Fibroblast of mammary gland (primary cell): ENCODE results near the gene PPFIBP1.
"Not testable (repeated sequence)": the region's sequence is repeated elsewhere in the genome, so short reads cannot be mapped to it uniquely, and the experiment has no call there.

Source experiments
- DNase-seq: peaks from one replicate; pipeline ENCODE4 v3.0.0-alpha.2; 2010; ENCODE audit warnings: low read depth
- H3K4me3 ChIP-seq: 2 replicates; pipeline ENCODE4 v1.5.1; 2011; ENCODE audit warnings: low read depth, mild to moderate bottlenecking, low read length, moderate library complexity; ENCODE audit not compliant: control insufficient read depth
- TF ChIP-seq, protein P1 (sequence below): conservative IDR thresholded peaks from 2 replicates; pipeline ENCODE4 v1.5.1; 2011; ENCODE audit warnings: low read depth, low read length, inconsistent platforms; ENCODE audit not compliant: control insufficient read depth, insufficient read depth

Gene PPFIBP1

DNA sequence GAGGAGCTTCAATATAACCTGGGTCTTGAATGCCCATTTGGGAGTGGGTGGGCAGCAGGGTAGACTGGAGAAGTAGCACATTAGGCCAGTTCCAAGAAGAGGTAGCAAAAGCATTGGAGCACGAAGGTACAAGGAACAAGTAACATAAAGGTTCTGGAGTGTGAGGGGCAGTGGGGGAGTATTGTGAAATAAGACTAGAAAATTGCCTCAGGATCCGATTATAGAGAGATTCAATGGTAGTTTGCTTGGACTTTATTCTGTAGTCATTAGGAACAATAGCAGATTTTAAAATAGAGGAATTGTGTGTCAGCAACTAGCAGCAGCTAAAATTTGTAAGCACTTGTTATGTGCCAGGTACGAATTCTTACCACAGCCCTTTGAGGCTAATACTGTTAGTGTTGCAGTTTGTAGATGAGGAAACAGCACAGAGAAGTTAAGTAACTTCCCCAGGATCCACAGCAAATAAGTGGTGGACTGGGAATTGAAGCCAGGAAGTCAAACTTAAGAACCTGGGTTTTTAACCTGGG, 61.8 kb downstream of the PPFIBP1 start:
- H3K4me3 ChIP-seq, result no peak overlapping the region
- TF ChIP-seq, protein P1, sequence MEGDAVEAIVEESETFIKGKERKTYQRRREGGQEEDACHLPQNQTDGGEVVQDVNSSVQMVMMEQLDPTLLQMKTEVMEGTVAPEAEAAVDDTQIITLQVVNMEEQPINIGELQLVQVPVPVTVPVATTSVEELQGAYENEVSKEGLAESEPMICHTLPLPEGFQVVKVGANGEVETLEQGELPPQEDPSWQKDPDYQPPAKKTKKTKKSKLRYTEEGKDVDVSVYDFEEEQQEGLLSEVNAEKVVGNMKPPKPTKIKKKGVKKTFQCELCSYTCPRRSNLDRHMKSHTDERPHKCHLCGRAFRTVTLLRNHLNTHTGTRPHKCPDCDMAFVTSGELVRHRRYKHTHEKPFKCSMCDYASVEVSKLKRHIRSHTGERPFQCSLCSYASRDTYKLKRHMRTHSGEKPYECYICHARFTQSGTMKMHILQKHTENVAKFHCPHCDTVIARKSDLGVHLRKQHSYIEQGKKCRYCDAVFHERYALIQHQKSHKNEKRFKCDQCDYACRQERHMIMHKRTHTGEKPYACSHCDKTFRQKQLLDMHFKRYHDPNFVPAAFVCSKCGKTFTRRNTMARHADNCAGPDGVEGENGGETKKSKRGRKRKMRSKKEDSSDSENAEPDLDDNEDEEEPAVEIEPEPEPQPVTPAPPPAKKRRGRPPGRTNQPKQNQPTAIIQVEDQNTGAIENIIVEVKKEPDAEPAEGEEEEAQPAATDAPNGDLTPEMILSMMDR, result no peak
- no peak for DNase-seq

DNA sequence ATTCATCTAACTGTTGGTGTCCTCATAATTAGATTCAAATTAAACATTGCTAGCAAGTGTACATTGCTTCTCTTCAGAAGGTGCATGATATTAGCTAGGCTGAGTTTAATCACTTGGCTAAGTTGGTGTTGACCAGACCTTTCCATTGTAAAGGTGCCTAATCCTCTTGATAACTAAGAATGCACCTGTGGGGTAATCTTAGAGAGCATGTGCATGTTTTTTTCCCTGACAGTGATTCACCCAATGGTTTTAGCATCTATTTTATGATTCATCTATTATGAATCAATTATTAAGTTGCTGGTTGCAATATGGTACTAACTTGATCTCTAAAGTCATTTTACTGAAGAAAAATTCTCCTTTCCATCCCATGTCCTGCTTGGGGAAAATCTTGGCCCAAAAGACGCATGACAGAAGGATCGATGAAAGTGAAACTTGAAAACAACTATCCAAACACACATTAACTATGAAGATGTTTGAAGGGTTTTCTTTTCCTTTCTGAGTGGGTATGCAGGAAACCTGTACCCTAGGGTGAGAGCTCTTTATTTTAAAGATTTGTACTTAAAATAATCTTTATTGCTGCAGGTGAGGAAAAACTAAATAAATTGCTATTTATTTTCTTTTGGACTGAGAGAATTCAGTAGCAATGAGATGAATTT, 64.2 kb downstream of the PPFIBP1 start:
- H3K4me3 ChIP-seq, DNase-seq: not testable (repeated sequence)

GRCh38 chr12:27588776-27589175, 64.8 kb downstream of the PPFIBP1 start:
- TF ChIP-seq, protein P1, result no peak
- DNase-seq, result no peak
- H3K4me3 ChIP-seq, result no peak overlapping the region

DNA sequence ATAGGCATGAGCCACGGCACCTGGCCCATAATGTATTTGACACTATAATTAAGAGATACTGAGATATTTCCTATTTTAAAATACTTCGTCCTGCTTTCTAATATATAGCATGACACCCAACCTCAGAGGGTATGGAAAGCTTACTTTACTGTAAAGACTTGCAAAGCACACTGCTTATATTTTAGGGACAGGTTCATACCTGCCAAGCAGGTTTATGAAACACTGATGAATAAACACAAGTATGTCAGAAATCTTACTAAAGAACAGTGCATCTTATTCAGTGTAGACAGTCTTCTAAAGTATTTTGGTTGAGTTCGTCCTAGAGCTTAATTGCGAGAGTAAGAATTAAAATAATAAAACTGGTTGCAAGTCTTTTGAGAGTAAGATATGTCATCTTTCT, 65.4 kb downstream of the PPFIBP1 start:
- no peak overlapping the region for H3K4me3 ChIP-seq
- TF ChIP-seq, protein P1, result no peak
- DNase-seq, result no peak

DNA sequence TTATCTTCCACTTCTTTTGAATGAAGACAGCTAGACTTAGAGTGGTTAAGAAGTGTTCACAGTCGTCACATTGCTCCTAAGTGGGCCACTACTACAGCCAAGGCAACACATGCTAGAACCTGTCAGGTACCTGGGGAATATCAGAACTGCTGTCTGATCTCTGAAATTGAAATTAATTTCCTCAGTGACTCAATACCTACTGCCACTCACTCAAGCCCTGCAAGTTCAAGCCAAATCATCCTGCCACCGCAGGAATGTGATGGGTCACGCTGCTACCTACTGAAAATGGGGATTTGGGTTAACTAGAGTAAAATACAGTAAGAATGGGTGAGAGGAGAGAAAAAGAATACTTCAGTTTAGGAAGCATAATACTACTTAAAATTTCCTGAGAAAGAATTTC, 67.7 kb downstream of the PPFIBP1 start:
- DNase-seq, H3K4me3 ChIP-seq: not testable (repeated sequence)

GRCh38 chr12:27592548-27592947, 68.5 kb downstream of the PPFIBP1 start:
- TF ChIP-seq, protein P1, result no peak
- no peak overlapping the region for H3K4me3 ChIP-seq
- peak; percentile 88 for DNase-seq

DNA sequence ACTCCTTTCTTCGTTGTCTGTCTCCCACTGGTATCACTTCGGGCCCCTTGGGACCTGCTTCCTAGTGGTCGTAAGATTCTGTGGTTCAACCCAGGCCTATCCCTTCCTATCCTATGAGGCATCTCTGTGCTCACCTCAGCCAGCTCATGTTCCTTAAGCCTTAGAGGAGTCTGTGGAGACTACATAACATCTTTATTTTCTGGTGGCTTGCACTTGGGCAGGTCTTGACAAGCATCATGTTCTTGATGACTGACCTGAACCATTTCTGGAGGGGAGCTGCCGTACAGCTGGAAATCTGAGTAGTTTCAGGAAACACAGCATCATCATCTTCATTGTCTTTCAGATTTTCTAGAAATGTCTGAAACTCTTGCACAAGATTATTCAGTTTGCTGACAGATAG, 69.3 kb downstream of the PPFIBP1 start:
- no peak for DNase-seq
- TF ChIP-seq, protein P1, result no peak
- no peak overlapping the region for H3K4me3 ChIP-seq

- no peak overlapping the region for H3K4me3 ChIP-seq
- peak; percentile 88 for DNase-seq
Measured at GRCh38 chr12:27595231-27595642, 71.2 kb downstream of the PPFIBP1 start.

DNA sequence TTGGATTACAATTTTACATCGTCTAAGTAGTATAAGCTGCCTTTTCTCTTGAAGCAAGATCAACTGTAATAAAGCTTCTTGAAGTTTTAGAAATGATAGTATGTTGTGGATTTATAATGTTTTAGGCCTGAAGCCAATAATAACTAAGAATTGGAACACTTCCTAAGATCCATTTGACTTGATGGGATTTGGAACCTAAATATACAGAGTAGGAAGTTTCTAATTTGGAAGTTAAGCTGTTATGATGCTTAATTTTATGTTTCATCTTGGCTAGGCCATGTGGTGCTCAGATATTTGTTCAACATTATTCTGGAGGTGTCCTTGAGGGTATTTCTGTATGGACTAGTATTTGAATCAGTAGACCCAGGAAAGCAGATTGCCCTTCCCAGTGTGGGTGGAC, 74.9 kb downstream of the PPFIBP1 start:
- not testable (repeated sequence) for H3K4me3 ChIP-seq, DNase-seq

More at GRCh38 chr12:27595231-27595642, 71.2 kb downstream of the PPFIBP1 start:
- TF ChIP-seq, protein P1, result no peak

GRCh38 chr12:27601056-27601828, 77.2 kb downstream of the PPFIBP1 start:
- not testable (repeated sequence) for DNase-seq, H3K4me3 ChIP-seq
